ENCODE data around the gene CHRNB1. TPM values are rescaled to one million over a fixed set of nuclear protein-coding genes. Genes with fewer than 3 reads are reported as not detected.

CHRNB1 gene
- total and polyA plus RNA-seq, 5 donors = 11.4 to 16.1 (median 13.2) TPM

- DNase-seq (peak in 2 of 3 donors; percentile 46 to 52), ATAC-seq (no peak)
- H3K4me3 ChIP-seq (ENCODE audit: low read length) = no peak overlapping the region
- no peaks in the 10 kb centered on the region for H3K9me3 ChIP-seq (ENCODE audit: control insufficient read depth, low read length)
- H3K27ac ChIP-seq (ENCODE audit: low read length) = no peak overlapping the region
- intact Hi-C loops (cut with DNase I) = no loop called here
- 96% methylated on average over 54 of the region's 54 CpGs for WGBS
- H3K4me1 ChIP-seq (ENCODE audit: control insufficient read depth, insufficient read depth, low read length) = no peaks in the 10 kb centered on the region
- no peaks in the 10 kb centered on the region for H3K27me3 ChIP-seq (ENCODE audit: control insufficient read depth, insufficient read depth)
Observed at GRCh38 chr17:7417056-7417655, 27.7 kb upstream of the CHRNB1 start.

DNA sequence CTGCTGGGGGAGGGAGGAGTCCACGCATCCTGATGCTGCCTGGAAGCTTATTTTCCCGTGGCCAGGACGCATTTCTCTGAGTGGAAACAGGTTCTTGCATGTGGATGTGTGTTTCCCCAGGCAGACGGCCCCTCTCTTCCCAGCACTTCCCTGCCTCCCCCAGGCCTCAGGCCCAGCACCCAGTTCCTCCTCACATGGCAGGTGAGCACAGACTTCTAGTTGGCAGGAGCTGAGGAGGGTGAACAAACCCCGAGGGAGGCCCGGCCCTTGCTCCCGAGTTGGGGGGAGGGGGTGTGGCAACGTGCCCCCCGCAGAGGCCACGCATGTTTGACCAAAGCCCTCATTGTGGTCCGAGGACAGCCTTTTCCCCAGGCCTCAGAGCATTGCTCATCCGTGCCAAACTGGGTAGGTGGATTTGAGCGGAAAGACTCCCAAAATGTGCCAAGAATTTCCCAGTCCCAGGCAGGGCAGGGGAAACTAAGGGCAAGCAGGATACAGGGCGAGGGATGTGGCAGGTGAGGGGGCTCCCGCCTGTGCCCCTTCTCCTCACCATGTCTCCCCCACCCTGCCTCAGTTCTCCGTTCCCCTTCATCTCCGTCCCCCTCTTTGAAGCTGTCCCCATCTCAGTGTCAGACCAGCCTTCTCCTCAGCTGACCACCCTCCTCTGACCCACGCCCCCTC, 26.2 kb upstream of the CHRNB1 start:
- DNase-seq (peak in 2 of 3 donors; percentile 30 to 54), ATAC-seq (no peak)
- intact Hi-C loops (cut with DNase I) = no loop called here
- no peak overlapping the region for H3K27ac ChIP-seq (ENCODE audit: low read length)
- WGBS = 69% methylated on average over 18 of the region's 18 CpGs
- no peak overlapping the region for H3K4me3 ChIP-seq (ENCODE audit: low read length)
- no peaks in the 10 kb centered on the region for H3K9me3 ChIP-seq (ENCODE audit: control insufficient read depth, low read length)
- H3K4me1 ChIP-seq (ENCODE audit: control insufficient read depth, insufficient read depth, low read length) = no peaks in the 10 kb centered on the region
- H3K27me3 ChIP-seq (ENCODE audit: control insufficient read depth, insufficient read depth) = no peaks in the 10 kb centered on the region

- Histone ChIP-seq H3K4me1 (ENCODE audit: control insufficient read depth, insufficient read depth, low read length) (no peaks in the 10 kb centered on the region), H3K27ac (ENCODE audit: low read length) (no peak within 1 kb of the TSS), H3K9me3 (ENCODE audit: control insufficient read depth, low read length) (no peaks in the 10 kb centered on the region), H3K4me3 (ENCODE audit: low read length) (no peak within 1 kb of the TSS), H3K27me3 (ENCODE audit: control insufficient read depth, insufficient read depth) (no peaks in the 10 kb centered on the region)
- WGBS = 81% methylated on average over 17 of the region's 17 CpGs
- intact Hi-C loops (cut with DNase I) = no loop called here
- ATAC-seq (no peak), DNase-seq (peak in 2 of 3 donors; percentile 4 to 31)
Observed at GRCh38 chr17:7419819-7420610, 24.8 kb upstream of the CHRNB1 start, which contains the start of gene SPEM1. Gene SPEM1 (plus strand): TSS chr17:7420324. CDS start chr17:7420385, 61 bp downstream.

DNA sequence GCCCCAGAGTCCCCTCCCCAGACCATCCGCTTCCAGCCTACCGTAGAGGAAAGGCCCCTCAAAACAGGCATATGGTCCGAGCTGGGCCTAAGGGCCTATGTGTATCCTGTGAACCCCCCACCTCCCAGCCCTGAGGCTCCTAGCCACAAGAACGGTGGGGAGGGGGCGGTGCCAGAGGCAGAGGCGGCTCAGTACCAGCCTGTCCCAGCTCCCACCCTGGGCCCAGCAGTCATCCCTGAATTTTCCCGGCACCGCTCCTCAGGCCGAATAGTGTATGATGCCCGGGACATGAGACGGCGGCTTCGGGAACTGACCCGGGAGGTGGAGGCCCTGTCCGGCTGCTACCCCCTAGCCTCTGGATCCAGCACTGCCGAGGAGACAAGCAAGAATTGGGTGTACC, 23.7 kb upstream of the CHRNB1 start:
- intact Hi-C loops (cut with DNase I) = no loop called here
- WGBS = 93% methylated on average over 16 of the region's 16 CpGs
- H3K4me1 ChIP-seq (ENCODE audit: control insufficient read depth, insufficient read depth, low read length) = no peaks in the 10 kb centered on the region

GRCh38 chr17:7423679-7424078, 21.2 kb upstream of the CHRNB1 start:
- intact Hi-C loops (cut with DNase I) = no loop called here
- Histone ChIP-seq H3K4me1 (ENCODE audit: control insufficient read depth, insufficient read depth, low read length) (no peaks in the 10 kb centered on the region), H3K27ac (ENCODE audit: low read length) (no peak overlapping the region), H3K9me3 (ENCODE audit: control insufficient read depth, low read length) (no peaks in the 10 kb centered on the region), H3K27me3 (ENCODE audit: control insufficient read depth, insufficient read depth) (no peaks in the 10 kb centered on the region), H3K4me3 (ENCODE audit: low read length) (no peak overlapping the region)
- WGBS = 55% methylated on average over 4 of the region's 4 CpGs
- no peak for ATAC-seq
- DNase-seq = no peak

More for the DNA sequence above, 23.7 kb upstream of the CHRNB1 start:
- ATAC-seq (peak in 1 of 2 donors; percentile 10), DNase-seq (peak in 2 of 3 donors; percentile 27 to 31)
- Histone ChIP-seq H3K27me3 (ENCODE audit: control insufficient read depth, insufficient read depth) (no peaks in the 10 kb centered on the region), H3K27ac (ENCODE audit: low read length) (no peak overlapping the region), H3K4me3 (ENCODE audit: low read length) (no peak overlapping the region), H3K9me3 (ENCODE audit: control insufficient read depth, low read length) (no peaks in the 10 kb centered on the region)

DNA sequence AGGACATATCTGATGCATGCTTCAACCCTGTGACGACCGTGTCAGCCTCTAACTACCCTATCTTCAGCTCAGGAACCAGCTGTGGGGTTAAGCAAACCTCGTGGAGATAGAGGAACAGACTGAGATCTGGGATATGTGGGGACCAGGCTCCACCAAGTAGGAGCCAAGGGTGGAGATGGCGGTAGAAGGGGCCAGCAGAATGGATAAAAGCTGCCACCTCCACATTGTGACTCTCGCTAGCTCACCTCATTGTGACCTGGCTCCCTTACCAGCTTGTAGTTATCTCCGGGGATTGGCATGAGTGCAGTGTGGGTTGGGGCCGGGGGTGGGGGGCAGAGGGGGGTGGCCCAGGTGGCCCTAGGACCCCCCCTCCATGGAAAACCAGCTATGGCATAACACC, 19.5 kb upstream of the CHRNB1 start, which contains the start of gene SPEM2:
TSS of gene SPEM2 (plus strand) at position 301 of the 400 bp plus-strand sequence. CDS start at position 374, 73 bp downstream.
- no peaks in the 10 kb centered on the region for H3K27me3 ChIP-seq (ENCODE audit: control insufficient read depth, insufficient read depth)
- ATAC-seq = no peak
- no peak for DNase-seq
- H3K27ac ChIP-seq (ENCODE audit: low read length) = no peak within 1 kb of the TSS
- intact Hi-C loops (cut with DNase I) = no loop called here
- WGBS = 74% methylated on average over 7 of the region's 7 CpGs
- no peak within 1 kb of the TSS for H3K4me3 ChIP-seq (ENCODE audit: low read length)
- H3K4me1 ChIP-seq (ENCODE audit: control insufficient read depth, insufficient read depth, low read length) = no peaks in the 10 kb centered on the region
- H3K9me3 ChIP-seq (ENCODE audit: control insufficient read depth, low read length) = no peaks in the 10 kb centered on the region

GRCh38 chr17:7425756-7426155, 19.1 kb upstream of the CHRNB1 start:
- no peak overlapping the region for H3K4me3 ChIP-seq (ENCODE audit: low read length)
- H3K27me3 ChIP-seq (ENCODE audit: control insufficient read depth, insufficient read depth) = no peaks in the 10 kb centered on the region
- intact Hi-C loops (cut with DNase I) = no loop called here
- H3K4me1 ChIP-seq (ENCODE audit: control insufficient read depth, insufficient read depth, low read length) = no peaks in the 10 kb centered on the region
- no peak overlapping the region for H3K27ac ChIP-seq (ENCODE audit: low read length)
- no peak for ATAC-seq
- H3K9me3 ChIP-seq (ENCODE audit: control insufficient read depth, low read length) = no peaks in the 10 kb centered on the region
- WGBS = 80% methylated on average over 8 of the region's 8 CpGs
- no peak for DNase-seq

DNA sequence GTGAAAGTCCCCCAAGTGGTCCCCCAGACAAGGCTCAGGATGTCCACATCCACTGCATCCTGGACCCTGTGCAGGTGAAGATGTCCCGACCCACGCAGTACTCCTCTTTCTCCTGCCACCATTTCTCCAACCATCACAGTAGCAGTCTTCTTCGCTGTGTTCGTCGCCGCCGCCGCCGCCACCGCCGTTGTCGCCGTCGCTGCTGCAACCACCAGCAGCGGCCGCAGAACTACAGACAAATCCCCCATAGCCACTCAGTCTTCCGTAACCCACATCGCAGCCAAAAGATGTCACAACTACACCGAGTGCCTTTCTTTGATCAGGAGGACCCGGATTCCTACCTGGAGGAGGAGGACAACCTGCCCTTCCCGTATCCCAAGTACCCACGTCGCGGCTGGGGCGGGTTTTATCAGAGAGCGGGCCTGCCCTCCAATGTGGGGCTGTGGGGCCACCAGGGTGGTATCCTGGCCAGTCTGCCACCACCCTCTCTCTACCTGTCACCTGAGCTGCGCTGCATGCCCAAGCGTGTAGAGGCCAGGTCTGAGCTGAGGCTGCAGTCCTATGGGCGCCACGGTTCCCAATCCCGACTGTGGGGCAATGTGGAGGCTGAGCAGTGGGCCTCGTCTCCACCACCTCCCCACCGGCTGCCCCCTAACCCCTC, 18.5 kb upstream of the CHRNB1 start:
- H3K9me3 ChIP-seq (ENCODE audit: control insufficient read depth, low read length) = no peaks in the 10 kb centered on the region
- ATAC-seq (no peak), DNase-seq (peak in 1 of 3 donors; percentile 53)
- 94% methylated on average over 33 of the region's 33 CpGs for WGBS
- H3K4me3 ChIP-seq (ENCODE audit: low read length) = no peak overlapping the region
- no peaks in the 10 kb centered on the region for H3K27me3 ChIP-seq (ENCODE audit: control insufficient read depth, insufficient read depth)
- no peak overlapping the region for H3K27ac ChIP-seq (ENCODE audit: low read length)
- intact Hi-C loops (cut with DNase I) = no loop called here
- no peaks in the 10 kb centered on the region for H3K4me1 ChIP-seq (ENCODE audit: control insufficient read depth, insufficient read depth, low read length)

DNA sequence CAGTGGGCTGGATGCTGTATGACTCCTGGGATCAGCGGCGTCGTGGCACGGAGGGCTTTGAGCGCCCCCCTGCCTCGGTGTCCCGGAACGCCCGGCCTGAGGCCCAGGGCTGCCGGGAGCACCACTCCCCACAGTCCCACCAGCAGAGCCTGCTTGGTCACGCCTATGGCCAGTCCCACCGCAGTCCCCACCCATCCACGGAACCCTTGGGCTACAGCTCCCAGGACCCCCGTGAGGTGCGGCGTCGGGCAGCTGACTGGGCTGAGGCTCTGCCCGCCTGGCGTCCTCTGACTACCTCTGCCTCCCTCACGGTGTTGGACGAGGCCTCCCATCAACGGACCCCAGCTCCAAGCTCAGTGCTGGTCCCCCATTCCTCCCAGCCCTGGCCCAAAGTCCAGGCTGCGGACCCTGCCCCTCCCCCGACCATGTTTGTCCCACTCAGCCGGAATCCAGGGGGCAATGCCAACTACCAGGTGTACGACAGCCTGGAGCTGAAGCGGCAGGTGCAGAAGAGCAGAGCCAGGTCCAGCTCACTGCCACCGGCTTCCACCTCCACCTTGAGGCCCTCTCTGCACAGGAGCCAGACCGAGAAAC, 17.9 kb upstream of the CHRNB1 start:
- intact Hi-C loops (cut with DNase I) = no loop called here
- Histone ChIP-seq H3K4me1 (ENCODE audit: control insufficient read depth, insufficient read depth, low read length) (no peaks in the 10 kb centered on the region), H3K9me3 (ENCODE audit: control insufficient read depth, low read length) (no peaks in the 10 kb centered on the region), H3K27ac (ENCODE audit: low read length) (no peak overlapping the region), H3K27me3 (ENCODE audit: control insufficient read depth, insufficient read depth) (no peaks in the 10 kb centered on the region), H3K4me3 (ENCODE audit: low read length) (no peak overlapping the region)
- ATAC-seq (no peak), DNase-seq (peak in 1 of 3 donors; percentile 54)
- 92% methylated on average over 29 of the region's 29 CpGs for WGBS

DNA sequence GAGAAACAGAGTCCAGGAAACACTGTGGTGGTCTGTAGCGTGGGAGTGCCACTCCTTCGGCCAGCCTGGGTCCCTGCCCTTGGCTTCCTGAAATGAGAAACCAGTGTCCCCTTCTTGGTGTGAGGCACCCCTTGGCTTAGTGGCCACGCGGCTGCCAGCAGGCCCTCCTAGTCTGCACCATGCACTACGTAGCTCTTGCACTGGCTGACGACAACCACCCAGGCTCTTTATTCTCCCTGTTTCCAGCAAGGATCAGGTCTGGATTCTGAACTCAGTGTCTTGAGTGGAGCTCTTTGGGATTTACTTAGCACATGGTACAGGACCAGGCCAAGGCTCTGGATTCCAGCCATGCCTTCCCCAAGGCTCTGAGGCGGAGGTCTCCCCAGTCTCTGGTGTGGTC, 17.3 kb upstream of the CHRNB1 start:
- 87% methylated on average over 7 of the region's 7 CpGs for WGBS
- Histone ChIP-seq H3K9me3 (ENCODE audit: control insufficient read depth, low read length) (no peaks in the 10 kb centered on the region), H3K27ac (ENCODE audit: low read length) (no peak overlapping the region), H3K4me1 (ENCODE audit: control insufficient read depth, insufficient read depth, low read length) (no peaks in the 10 kb centered on the region), H3K27me3 (ENCODE audit: control insufficient read depth, insufficient read depth) (no peaks in the 10 kb centered on the region), H3K4me3 (ENCODE audit: low read length) (no peak overlapping the region)
- intact Hi-C loops (cut with DNase I) = no loop called here
- peak in 1 of 3 donors; percentile 35 for DNase-seq
- no peak for ATAC-seq
